Stomach (tissue), 9 donors: ENCODE results near the gene MYO3B. TPM values are rescaled to one million over a fixed set of nuclear protein-coding genes. Genes with fewer than 3 reads are reported as not detected.
A peak's percentile ranks its signal among the peaks of the same experiment; 100 is the strongest.

Experiments
- DNase-seq, 2 donors: peaks; one replicate each; pipeline versions ENCODE4 v3.0.0 to v3.0.0-alpha.2; 2013 to 2019
- H3K27ac ChIP-seq, 5 donors: fragments of 200-600 bp in 4 of 5; sonication (generic) in 4 of 5; one replicate each; pipeline ENCODE4 v1.5.1; 2013 to 2019; ENCODE audit warnings: mild to moderate bottlenecking in 1 of 5, moderate library complexity in 1 of 5
- H3K27me3 ChIP-seq, 3 donors: fragments of 200-600 bp; sonication (generic); one replicate each; pipeline ENCODE4 v1.5.1; 2017 to 2019; ENCODE audit warnings: mixed run types in 1 of 3
- H3K36me3 ChIP-seq, 4 donors: fragments of 200-600 bp; sonication (generic); 1 replicate in 3 of 4; 2 replicates in 1 of 4; pipeline ENCODE4 v1.5.1; 2016 to 2019
- H3K4me1 ChIP-seq, 4 donors: fragments of 200-600 bp; sonication (generic); one replicate each; pipeline ENCODE4 v1.5.1; 2016 to 2019
- H3K4me3 ChIP-seq, 4 donors: fragments of 200-600 bp; sonication (generic) in 3 of 4; one replicate each; pipeline ENCODE4 v1.5.1; 2016 to 2019; ENCODE audit warnings: mild to moderate bottlenecking in 1 of 4
- H3K9me3 ChIP-seq, 4 donors: fragments of 200-600 bp; sonication (generic); one replicate each; pipeline ENCODE4 v1.5.1; 2016 to 2019
- CTCF ChIP-seq, 7 experiments: fragments of 450-650 bp in 4 of 7; fragments of 200-600 bp in 3 of 7; sonication (generic) in 3 of 7; IDR thresholded peaks; one replicate each; pipeline ENCODE4 v1.5.1; 2016 to 2019; ENCODE audit warnings: antibody characterized with exemption in 7 of 7, control low read depth in 2 of 7, mild to moderate bottlenecking in 1 of 7
- EP300 ChIP-seq: sonication (generic); formaldehyde crosslinking; IDR thresholded peaks from one replicate; pipeline ENCODE4 v1.6.1; 2017; ENCODE audit warnings: antibody characterized with exemption
- POLR2A ChIP-seq, 4 donors: fragments of 450-650 bp; IDR thresholded peaks; one replicate each; pipeline ENCODE4 v1.6.1; 2016; ENCODE audit warnings: antibody characterized with exemption in 4 of 4, control low read depth in 2 of 4, mild to moderate bottlenecking in 1 of 4, moderate library complexity in 1 of 4
- POLR2AphosphoS5 ChIP-seq, 3 donors: sonication (generic); formaldehyde crosslinking; IDR thresholded peaks; one replicate each; pipeline ENCODE4 v1.6.1; 2016; ENCODE audit warnings: antibody characterized with exemption in 3 of 3
- WGBS, 5 donors: extraction: QIAGEN DNeasy Blood & Tissue Kit in 3 of 5; methylation state at CpG; one replicate each; pipeline versions ENCODE4 v1.1.5 to v1.1.7; 2013 to 2018; 5-methylcytosine and 5-hydroxymethylcytosine counted together
- intact Hi-C: fragments of 100-400 bp; cut with DNase I; formaldehyde crosslinking; loops from one replicate; pipeline ENCODE4 v1.15.1; 2023; ENCODE audit warnings: low total_unique reads
- polyA plus RNA-seq, 3 donors: library from polyadenylated mRNA; stranded (reverse); fragments of 200-250 nt; gene quantifications; one replicate each; pipeline ENCODE4 v1.2.3, GENCODE V29; 2013
- total RNA-seq, 5 donors: library from RNA; depleted of rRNA; stranded (reverse); fragments of >200 nt; gene quantifications; one replicate each; pipeline versions ENCODE4 v1.1.0 to v1.2.3, GENCODE V29; 2014 to 2016
- donor health status: healthy with polysubstance abuse.
- donor health status: Bipolar disorder and iron deficiency.
- donor health status: healthy.

The MYO3B gene
- total and polyA plus RNA-seq, 8 donors, result 0.05 to 0.37 TPM; not detected in 6

- no peaks in the 10 kb centered on the region for H3K36me3 ChIP-seq
- peak in 1 of 2 donors; percentile 56 for DNase-seq
- TF ChIP-seq CTCF (IDR thresholded peaks at IDR 0.05), result no peak
- no peak for TF ChIP-seq POLR2A (IDR thresholded peaks at IDR 0.05)
- no peak for TF ChIP-seq EP300
- no peak for TF ChIP-seq POLR2AphosphoS5 (IDR thresholded peaks at IDR 0.05)
- H3K4me3 ChIP-seq, result no peak overlapping the region
- peaks cover 0 to 3% (median 0%) of the 10 kb centered on the region in 4 donors for H3K4me1 ChIP-seq
- H3K27ac ChIP-seq, result no peak overlapping the region
- intact Hi-C loops, result no loop called here
- no peaks in the 10 kb centered on the region for H3K27me3 ChIP-seq
- H3K9me3 ChIP-seq, result no peaks in the 10 kb centered on the region
- WGBS, 5 donors, result 47 to 58% (median 53%) methylated on average over 9 of the region's 9 CpGs
These were observed 473.8 kb downstream of the MYO3B start for GRCh38 chr2:170651624-170652325.

- Histone ChIP-seq H3K27me3 (no peaks in the 10 kb centered on the region), H3K4me3 (no peak overlapping the region), H3K27ac (no peak overlapping the region), H3K4me1 (peaks cover 0 to 3% (median 0%) of the 10 kb centered on the region in 4 donors), H3K9me3 (no peaks in the 10 kb centered on the region), H3K36me3 (no peaks in the 10 kb centered on the region)
- 83 to 87% (median 84%) methylated on average over 5 of the region's 5 CpGs for WGBS, 5 donors
- intact Hi-C loops, result no loop called here
- TF ChIP-seq POLR2A (IDR thresholded peaks at IDR 0.05), result no peak
- TF ChIP-seq POLR2AphosphoS5 (IDR thresholded peaks at IDR 0.05), result no peak
- TF ChIP-seq CTCF (IDR thresholded peaks at IDR 0.05), result no peak
- no peak for TF ChIP-seq EP300
- DNase-seq, result no peak
These were observed 474.9 kb downstream of the MYO3B start for GRCh38 chr2:170652637-170653417.

- Histone ChIP-seq H3K27me3 (no peaks in the 10 kb centered on the region), H3K4me1 (peaks cover 0 to 6% (median 2%) of the 10 kb centered on the region in 4 donors), H3K4me3 (no peak overlapping the region), H3K9me3 (no peaks in the 10 kb centered on the region), H3K27ac (no peak overlapping the region), H3K36me3 (no peaks in the 10 kb centered on the region)
- intact Hi-C loops, result no loop called here
- TF ChIP-seq POLR2A (IDR thresholded peaks at IDR 0.05), result no peak
- no peak for TF ChIP-seq POLR2AphosphoS5 (IDR thresholded peaks at IDR 0.05)
- TF ChIP-seq CTCF (IDR thresholded peaks at IDR 0.05), result no peak
- no peak for TF ChIP-seq EP300
- DNase-seq, result no peak
- 77 to 82% (median 80%) methylated on average over 3 of the region's 3 CpGs for WGBS, 5 donors
These were observed 478.7 kb downstream of the MYO3B start for GRCh38 chr2:170656669-170657068.

GRCh38 chr2:170660409-170660808 is 482.5 kb downstream of the MYO3B start:
- Histone ChIP-seq H3K9me3 (no peaks in the 10 kb centered on the region), H3K27ac (no peak overlapping the region), H3K36me3 (no peaks in the 10 kb centered on the region), H3K4me1 (peaks cover 0 to 3% (median 2%) of the 10 kb centered on the region in 4 donors), H3K27me3 (no peaks in the 10 kb centered on the region), H3K4me3 (no peak overlapping the region)
- 8 to 33% (median 13%) methylated on average over 1 of the region's 1 CpG for WGBS, 5 donors
- TF ChIP-seq EP300, result no peak
- TF ChIP-seq POLR2A (IDR thresholded peaks at IDR 0.05), result no peak
- intact Hi-C loops, result no loop called here
- peak; percentile 32 to 61 for DNase-seq
